Activated naive CD8-positive, alpha-beta T cell treated with anti-CD3 and anti-CD28 coated beads, Interleukin-2, amount 50 U/mL, for 16 hours (primary cell): ENCODE measurements around the gene KRTAP9-3.
"Not testable (repeated sequence)": the region's sequence is repeated elsewhere in the genome, so short reads cannot be mapped to it uniquely, and the experiment has no call there.

Source experiments
- DNase-seq: peaks from one replicate; pipeline ENCODE4 v3.0.0-alpha.2; 2020; ENCODE audit warnings: low read depth, low spot score

Gene KRTAP9-3

GRCh38 chr17:41251261-41251660 is 19.0 kb downstream of the KRTAP9-3 start:
- no peak for DNase-seq

GRCh38 chr17:41254861-41255260 is 22.6 kb downstream of the KRTAP9-3 start:
- no peak for DNase-seq

- not testable (repeated sequence) for DNase-seq
Observed at GRCh38 chr17:41255381-41256290, 23.4 kb downstream of the KRTAP9-3 start, which contains the start of gene KRTAP9-9. Gene KRTAP9-9 (plus strand): TSS chr17:41255384.

- DNase-seq = no peak
Observed at GRCh38 chr17:41256291-41256685, 24.0 kb downstream of the KRTAP9-3 start.

- DNase-seq = no peak
Observed at GRCh38 chr17:41258406-41258805, 26.2 kb downstream of the KRTAP9-3 start.

- DNase-seq = no peak
Observed at GRCh38 chr17:41263212-41263611, 31.0 kb downstream of the KRTAP9-3 start.

- no peak for DNase-seq
Observed at GRCh38 chr17:41264599-41264998, 32.4 kb downstream of the KRTAP9-3 start.

GRCh38 chr17:41265078-41265477 is 32.8 kb downstream of the KRTAP9-3 start, which contains the start of gene KRTAP9-6:
Gene KRTAP9-6 (plus strand): TSS chr17:41265378. CDS start chr17:41265378, 0 bp downstream.
- DNase-seq = no peak

GRCh38 chr17:41267711-41268110 is 35.5 kb downstream of the KRTAP9-3 start:
- no peak for DNase-seq

GRCh38 chr17:41271323-41271722 is 39.1 kb downstream of the KRTAP9-3 start:
- not testable (repeated sequence) for DNase-seq

GRCh38 chr17:41271858-41272257 is 39.6 kb downstream of the KRTAP9-3 start:
- no peak for DNase-seq

GRCh38 chr17:41275648-41276190 is 43.5 kb downstream of the KRTAP9-3 start, which contains the start of gene KRTAP9-7:
Gene KRTAP9-7 (plus strand): TSS chr17:41275698. CDS start chr17:41275698, 0 bp downstream.
- DNase-seq = not testable (repeated sequence)

GRCh38 chr17:41278176-41278955 is 46.1 kb downstream of the KRTAP9-3 start:
- DNase-seq = no peak
